8988T (cell line): ENCODE measurements around the gene ITIH5.

ENCODE experiments used
- DNase-seq: peaks from one replicate; pipeline ENCODE4 v3.0.0; 2011

The ITIH5 gene

DNA sequence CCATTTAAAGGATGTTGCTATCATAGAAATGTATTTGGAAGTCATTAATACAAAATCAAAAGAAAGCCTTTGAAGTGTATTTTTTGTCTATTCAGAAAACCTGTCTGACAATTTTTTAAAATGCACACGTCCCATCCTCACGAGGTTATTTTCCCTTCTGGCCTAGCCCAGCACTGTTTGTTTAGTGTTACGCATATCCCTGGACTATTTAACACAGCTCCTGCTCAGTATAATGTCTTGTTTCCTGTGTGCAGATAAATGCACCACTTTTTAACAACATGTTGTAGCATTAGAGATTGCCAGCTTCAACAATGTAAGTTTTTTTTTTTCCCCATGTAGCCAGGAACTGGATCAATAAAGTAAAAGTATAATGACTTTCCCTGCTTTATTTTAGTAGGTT lies 153.3 kb downstream of the ITIH5 start:
- DNase-seq, result no peak

DNA sequence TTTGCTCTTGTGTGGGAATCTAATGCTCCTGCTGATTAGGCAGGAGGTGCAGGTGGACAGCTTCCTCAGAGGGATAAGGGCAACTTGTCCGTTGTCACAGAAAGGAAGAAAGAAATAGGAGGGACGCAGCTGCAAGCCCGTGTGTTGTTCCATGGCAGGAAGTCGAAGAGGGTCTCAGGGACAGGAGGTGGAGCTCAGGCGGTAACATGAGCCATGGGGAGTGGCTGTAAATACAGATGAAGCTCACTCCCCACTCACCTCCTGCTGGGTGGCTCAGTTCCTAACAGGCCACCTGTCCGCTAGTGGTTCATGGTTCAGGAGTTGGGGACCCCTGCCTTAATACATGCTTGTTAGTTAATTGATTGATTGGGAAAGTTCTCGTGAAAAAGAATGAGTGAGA lies 154.3 kb downstream of the ITIH5 start:
- DNase-seq, result no peak

DNA sequence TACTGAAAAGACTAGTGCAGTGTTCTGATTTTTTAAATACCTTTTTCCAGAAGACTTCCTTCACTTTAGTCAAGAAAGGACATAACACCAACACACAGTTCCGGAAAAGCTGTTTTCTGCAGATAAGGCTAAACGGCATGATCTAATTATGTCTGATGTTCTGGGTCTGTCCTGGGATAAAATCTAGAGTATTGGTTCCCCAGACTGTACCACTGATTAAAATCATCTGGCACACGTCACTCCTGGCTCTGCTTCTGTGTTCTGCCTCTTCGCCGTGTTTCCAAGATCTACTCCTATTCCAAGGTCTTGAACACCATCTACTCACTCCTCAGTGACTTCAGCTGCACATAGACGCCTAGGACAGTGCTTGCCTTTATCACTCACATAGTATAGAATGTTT lies 155.2 kb downstream of the ITIH5 start:
- no peak for DNase-seq
